ENCODE data around the gene ASB5. TPM values are rescaled to one million over a fixed set of nuclear protein-coding genes. Genes with fewer than 3 reads are reported as not detected.

ASB5 gene
- total and polyA plus RNA-seq, 2 donors (not counting 1 experiment from before 2014, with no cell fraction given) = 1.0 to 1.8 TPM

- Histone ChIP-seq H3K4me3 (replicated peaks in 1 of 4; ENCODE audit: control extremely low read depth in 1 of 4, insufficient read depth in 1 of 4, low read depth in 3 of 4, low read length in 4 of 4) (no peak overlapping the region), H3K79me2 (ENCODE audit: control insufficient read depth, insufficient read depth, low read length) (no peaks in the 10 kb centered on the region), H3K27ac (ENCODE audit: insufficient read depth, low read length) (no peak overlapping the region), H3K4me1 (ENCODE audit: control insufficient read depth, extremely low read depth, insufficient read depth, low read length) (no peaks in the 10 kb centered on the region), H3K4me2 (ENCODE audit: extremely low read depth, insufficient read depth, low read length) (no peak overlapping the region), H3K9ac (ENCODE audit: insufficient read depth, low read length) (no peak overlapping the region), H4K20me1 (ENCODE audit: control insufficient read depth, extremely low read depth, insufficient read depth, low read length) (no peaks in the 10 kb centered on the region), H3K27me3 (ENCODE audit: control insufficient read depth, insufficient read depth, low read length) (no peaks in the 10 kb centered on the region), H3K9me3 (ENCODE audit: control insufficient read depth, insufficient read depth, low read depth, low read length) (no peaks in the 10 kb centered on the region), H2AFZ (ENCODE audit: low read length) (no peak overlapping the region), H3K36me3 (ENCODE audit: control insufficient read depth, insufficient read depth, low read length) (no peaks in the 10 kb centered on the region)
- DNase-seq (ENCODE audit: low read depth in 2 of 2) = no peak
- no peak for TF ChIP-seq EZH2 (IDR thresholded peaks at IDR 0.05; ENCODE audit: low read length, missing control alignments)
- TF ChIP-seq, protein P1, sequence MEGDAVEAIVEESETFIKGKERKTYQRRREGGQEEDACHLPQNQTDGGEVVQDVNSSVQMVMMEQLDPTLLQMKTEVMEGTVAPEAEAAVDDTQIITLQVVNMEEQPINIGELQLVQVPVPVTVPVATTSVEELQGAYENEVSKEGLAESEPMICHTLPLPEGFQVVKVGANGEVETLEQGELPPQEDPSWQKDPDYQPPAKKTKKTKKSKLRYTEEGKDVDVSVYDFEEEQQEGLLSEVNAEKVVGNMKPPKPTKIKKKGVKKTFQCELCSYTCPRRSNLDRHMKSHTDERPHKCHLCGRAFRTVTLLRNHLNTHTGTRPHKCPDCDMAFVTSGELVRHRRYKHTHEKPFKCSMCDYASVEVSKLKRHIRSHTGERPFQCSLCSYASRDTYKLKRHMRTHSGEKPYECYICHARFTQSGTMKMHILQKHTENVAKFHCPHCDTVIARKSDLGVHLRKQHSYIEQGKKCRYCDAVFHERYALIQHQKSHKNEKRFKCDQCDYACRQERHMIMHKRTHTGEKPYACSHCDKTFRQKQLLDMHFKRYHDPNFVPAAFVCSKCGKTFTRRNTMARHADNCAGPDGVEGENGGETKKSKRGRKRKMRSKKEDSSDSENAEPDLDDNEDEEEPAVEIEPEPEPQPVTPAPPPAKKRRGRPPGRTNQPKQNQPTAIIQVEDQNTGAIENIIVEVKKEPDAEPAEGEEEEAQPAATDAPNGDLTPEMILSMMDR (conservative IDR thresholded peaks at IDR 0.05 in 1 of 2, IDR thresholded peaks at IDR 0.05 in 1 of 2; ENCODE audit: low read depth in 1 of 2, low read length in 2 of 2) = no peak
These were observed 24.6 kb upstream of the ASB5 start for GRCh38 chr4:176293660-176294059.

DNA sequence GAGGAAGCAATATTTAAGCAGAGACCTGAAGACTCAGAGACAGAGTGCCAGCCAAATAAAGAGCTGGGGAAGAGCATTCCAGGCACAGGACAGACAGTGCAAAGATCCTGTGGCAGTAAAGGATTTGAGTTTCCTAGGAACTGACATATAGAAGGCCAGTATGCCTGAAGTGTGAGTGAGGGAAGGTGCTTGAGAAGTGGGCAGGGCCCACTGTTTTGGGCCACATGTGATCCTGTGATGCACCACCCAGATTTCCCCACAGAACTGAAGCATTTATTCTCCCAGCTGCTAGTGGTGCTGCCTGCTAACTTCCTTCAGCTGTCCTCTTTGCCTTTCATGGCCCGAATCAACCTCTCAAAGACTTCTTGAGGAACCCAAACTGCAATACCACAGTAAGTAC is 23.9 kb upstream of the ASB5 start:
- Histone ChIP-seq H4K20me1 (ENCODE audit: control insufficient read depth, extremely low read depth, insufficient read depth, low read length) (no peaks in the 10 kb centered on the region), H3K27me3 (ENCODE audit: control insufficient read depth, insufficient read depth, low read length) (no peaks in the 10 kb centered on the region), H3K9me3 (ENCODE audit: control insufficient read depth, insufficient read depth, low read depth, low read length) (no peaks in the 10 kb centered on the region), H3K4me1 (ENCODE audit: control insufficient read depth, extremely low read depth, insufficient read depth, low read length) (no peaks in the 10 kb centered on the region), H3K4me2 (ENCODE audit: extremely low read depth, insufficient read depth, low read length) (no peak overlapping the region), H3K79me2 (ENCODE audit: control insufficient read depth, insufficient read depth, low read length) (no peaks in the 10 kb centered on the region), H3K27ac (ENCODE audit: insufficient read depth, low read length) (no peak overlapping the region), H3K9ac (ENCODE audit: insufficient read depth, low read length) (no peak overlapping the region), H2AFZ (ENCODE audit: low read length) (no peak overlapping the region), H3K4me3 (replicated peaks in 1 of 4; ENCODE audit: control extremely low read depth in 1 of 4, insufficient read depth in 1 of 4, low read depth in 3 of 4, low read length in 4 of 4) (no peak overlapping the region), H3K36me3 (ENCODE audit: control insufficient read depth, insufficient read depth, low read length) (no peaks in the 10 kb centered on the region)
- TF ChIP-seq, protein P1 (conservative IDR thresholded peaks at IDR 0.05 in 1 of 2, IDR thresholded peaks at IDR 0.05 in 1 of 2; ENCODE audit: low read depth in 1 of 2, low read length in 2 of 2) = no peak
- TF ChIP-seq EZH2 (IDR thresholded peaks at IDR 0.05; ENCODE audit: low read length, missing control alignments) = no peak
- no peak for DNase-seq (ENCODE audit: low read depth in 2 of 2)

DNA sequence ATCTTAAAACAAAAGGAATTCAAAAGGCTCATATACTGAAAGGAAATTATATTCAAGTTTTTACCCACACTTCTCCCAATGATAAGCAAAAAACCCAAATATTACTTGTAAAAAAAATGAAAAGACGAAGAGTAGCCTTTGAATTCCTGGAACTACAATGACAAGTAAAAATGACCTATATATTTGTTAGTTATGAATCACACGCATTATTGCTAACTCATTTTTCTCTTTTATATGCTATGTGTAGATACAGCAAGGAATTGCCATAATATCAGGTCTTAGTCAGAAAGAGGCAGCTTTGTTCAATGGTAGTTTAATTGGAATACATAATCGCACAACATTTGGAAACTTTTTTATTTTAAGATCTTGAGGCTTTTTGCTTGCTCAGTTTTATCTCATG is 22.7 kb upstream of the ASB5 start:
- H3K9ac ChIP-seq (ENCODE audit: insufficient read depth, low read length) = no peak overlapping the region
- no peak overlapping the region for H2AFZ ChIP-seq (ENCODE audit: low read length)
- no peak overlapping the region for H3K27ac ChIP-seq (ENCODE audit: insufficient read depth, low read length)
- DNase-seq (ENCODE audit: low read depth in 2 of 2) = no peak
- H3K27me3 ChIP-seq (ENCODE audit: control insufficient read depth, insufficient read depth, low read length) = no peaks in the 10 kb centered on the region
- H3K4me1 ChIP-seq (ENCODE audit: control insufficient read depth, extremely low read depth, insufficient read depth, low read length) = peaks cover under 1% of the 10 kb centered on the region
- H3K9me3 ChIP-seq (ENCODE audit: control insufficient read depth, insufficient read depth, low read depth, low read length) = no peaks in the 10 kb centered on the region
- H3K4me3 ChIP-seq (replicated peaks in 1 of 4; ENCODE audit: control extremely low read depth in 1 of 4, insufficient read depth in 1 of 4, low read depth in 3 of 4, low read length in 4 of 4) = no peak overlapping the region
- no peak overlapping the region for H3K4me2 ChIP-seq (ENCODE audit: extremely low read depth, insufficient read depth, low read length)
- H3K36me3 ChIP-seq (ENCODE audit: control insufficient read depth, insufficient read depth, low read length) = no peaks in the 10 kb centered on the region
- TF ChIP-seq, protein P1 (conservative IDR thresholded peaks at IDR 0.05 in 1 of 2, IDR thresholded peaks at IDR 0.05 in 1 of 2; ENCODE audit: low read depth in 1 of 2, low read length in 2 of 2) = no peak
- TF ChIP-seq EZH2 (IDR thresholded peaks at IDR 0.05; ENCODE audit: low read length, missing control alignments) = no peak
- no peaks in the 10 kb centered on the region for H3K79me2 ChIP-seq (ENCODE audit: control insufficient read depth, insufficient read depth, low read length)
- no peaks in the 10 kb centered on the region for H4K20me1 ChIP-seq (ENCODE audit: control insufficient read depth, extremely low read depth, insufficient read depth, low read length)

Data from fibroblast of lung (primary cell).